Measurements from ENCODE around the gene SH3BP5.

The SH3BP5 gene

GRCh38 chr3:15341030-15341726 lies 8.8 kb upstream of the SH3BP5 start:
- Histone ChIP-seq H3K9ac (ENCODE audit: low read depth, low read length) (no peak overlapping the region), H3K36me3 (ENCODE audit: insufficient read depth, low read length) (no peaks in the 10 kb centered on the region), H3K4me1 (ENCODE audit: insufficient read depth, low read length) (no peaks in the 10 kb centered on the region), H3K9me3 (ENCODE audit: control insufficient read depth, insufficient read depth, low read length) (no peaks in the 10 kb centered on the region)

- no peaks in the 10 kb centered on the region for H3K36me3 ChIP-seq (ENCODE audit: insufficient read depth, low read length)
- no peak overlapping the region for H3K9ac ChIP-seq (ENCODE audit: low read depth, low read length)
- H3K4me1 ChIP-seq (ENCODE audit: insufficient read depth, low read length) = no peaks in the 10 kb centered on the region
- H3K9me3 ChIP-seq (ENCODE audit: control insufficient read depth, insufficient read depth, low read length) = no peaks in the 10 kb centered on the region
Observed at GRCh38 chr3:15339786-15340215, 7.4 kb upstream of the SH3BP5 start.

- no peaks in the 10 kb centered on the region for H3K9me3 ChIP-seq (ENCODE audit: control insufficient read depth, insufficient read depth, low read length)
- no peaks in the 10 kb centered on the region for H3K4me1 ChIP-seq (ENCODE audit: insufficient read depth, low read length)
- H3K36me3 ChIP-seq (ENCODE audit: insufficient read depth, low read length) = no peaks in the 10 kb centered on the region
- H3K9ac ChIP-seq (ENCODE audit: low read depth, low read length) = no peak overlapping the region
Observed at GRCh38 chr3:15339001-15339400, 6.6 kb upstream of the SH3BP5 start.

- Histone ChIP-seq H3K9me3 (ENCODE audit: control insufficient read depth, insufficient read depth, low read length) (no peaks in the 10 kb centered on the region), H3K36me3 (ENCODE audit: insufficient read depth, low read length) (no peaks in the 10 kb centered on the region), H3K4me1 (ENCODE audit: insufficient read depth, low read length) (no peaks in the 10 kb centered on the region; the same call in 1 of the 2 replicates), H3K9ac (ENCODE audit: low read depth, low read length) (no peak overlapping the region)
Observed at GRCh38 chr3:15337963-15338362, 5.6 kb upstream of the SH3BP5 start.

- no peak overlapping the region for H3K9ac ChIP-seq (ENCODE audit: low read depth, low read length)
- H3K9me3 ChIP-seq (ENCODE audit: control insufficient read depth, insufficient read depth, low read length) = no peaks in the 10 kb centered on the region
- H3K36me3 ChIP-seq (ENCODE audit: insufficient read depth, low read length) = no peaks in the 10 kb centered on the region
- H3K4me1 ChIP-seq (ENCODE audit: insufficient read depth, low read length) = peaks cover 3% of the 10 kb centered on the region; the same call in 1 of the 2 replicates
Observed at GRCh38 chr3:15336057-15336456, 3.7 kb upstream of the SH3BP5 start.

GRCh38 chr3:15333956-15334263 lies 1.5 kb upstream of the SH3BP5 start:
- Histone ChIP-seq H3K36me3 (ENCODE audit: insufficient read depth, low read length) (no peaks in the 10 kb centered on the region), H3K4me1 (ENCODE audit: insufficient read depth, low read length) (peaks cover 15% of the 10 kb centered on the region), H3K9me3 (ENCODE audit: control insufficient read depth, insufficient read depth, low read length) (no peaks in the 10 kb centered on the region), H3K9ac (ENCODE audit: low read depth, low read length) (no peak overlapping the region)

GRCh38 chr3:15333099-15333955 lies 941 bp upstream of the SH3BP5 start:
- Histone ChIP-seq H3K36me3 (ENCODE audit: insufficient read depth, low read length) (no peaks in the 10 kb centered on the region), H3K4me1 (ENCODE audit: insufficient read depth, low read length) (peaks cover 15% of the 10 kb centered on the region), H3K9me3 (ENCODE audit: control insufficient read depth, insufficient read depth, low read length) (no peaks in the 10 kb centered on the region), H3K9ac (ENCODE audit: low read depth, low read length) (peak overlapping the region; percentile 74; the same call in 1 of the 2 replicates)

GRCh38 chr3:15331606-15332404 lies 581 bp downstream of the SH3BP5 start:
- no peaks in the 10 kb centered on the region for H3K36me3 ChIP-seq (ENCODE audit: insufficient read depth, low read length)
- no peaks in the 10 kb centered on the region for H3K9me3 ChIP-seq (ENCODE audit: control insufficient read depth, insufficient read depth, low read length)
- H3K9ac ChIP-seq (ENCODE audit: low read depth, low read length) = peak overlapping the region; percentile 74
- peaks cover 15% of the 10 kb centered on the region for H3K4me1 ChIP-seq (ENCODE audit: insufficient read depth, low read length)

- H3K36me3 ChIP-seq (ENCODE audit: insufficient read depth, low read length) = no peaks in the 10 kb centered on the region
- no peaks in the 10 kb centered on the region for H3K9me3 ChIP-seq (ENCODE audit: control insufficient read depth, insufficient read depth, low read length)
- H3K4me1 ChIP-seq (ENCODE audit: insufficient read depth, low read length) = peaks cover 17% of the 10 kb centered on the region
- H3K9ac ChIP-seq (ENCODE audit: low read depth, low read length) = peak overlapping the region; percentile 74
Observed at GRCh38 chr3:15331072-15331605, 1.2 kb downstream of the SH3BP5 start.

GRCh38 chr3:15330031-15330596 lies 2.3 kb downstream of the SH3BP5 start:
- no peaks in the 10 kb centered on the region for H3K36me3 ChIP-seq (ENCODE audit: insufficient read depth, low read length)
- H3K9ac ChIP-seq (ENCODE audit: low read depth, low read length) = no peak overlapping the region
- no peaks in the 10 kb centered on the region for H3K9me3 ChIP-seq (ENCODE audit: control insufficient read depth, insufficient read depth, low read length)
- H3K4me1 ChIP-seq (ENCODE audit: insufficient read depth, low read length) = peaks cover 21% of the 10 kb centered on the region

GRCh38 chr3:15329046-15330005 lies 3.1 kb downstream of the SH3BP5 start:
- Histone ChIP-seq H3K36me3 (ENCODE audit: insufficient read depth, low read length) (no peaks in the 10 kb centered on the region), H3K4me1 (ENCODE audit: insufficient read depth, low read length) (peaks cover 29% of the 10 kb centered on the region), H3K9ac (ENCODE audit: low read depth, low read length) (no peak overlapping the region), H3K9me3 (ENCODE audit: control insufficient read depth, insufficient read depth, low read length) (no peaks in the 10 kb centered on the region)

GRCh38 chr3:15327941-15328340 lies 4.4 kb downstream of the SH3BP5 start:
- Histone ChIP-seq H3K9ac (ENCODE audit: low read depth, low read length) (no peak overlapping the region), H3K9me3 (ENCODE audit: control insufficient read depth, insufficient read depth, low read length) (no peaks in the 10 kb centered on the region), H3K36me3 (ENCODE audit: insufficient read depth, low read length) (no peaks in the 10 kb centered on the region), H3K4me1 (ENCODE audit: insufficient read depth, low read length) (peaks cover 32% of the 10 kb centered on the region)

- no peaks in the 10 kb centered on the region for H3K36me3 ChIP-seq (ENCODE audit: insufficient read depth, low read length)
- no peak overlapping the region for H3K9ac ChIP-seq (ENCODE audit: low read depth, low read length)
- H3K4me1 ChIP-seq (ENCODE audit: insufficient read depth, low read length) = peaks cover 32% of the 10 kb centered on the region
- H3K9me3 ChIP-seq (ENCODE audit: control insufficient read depth, insufficient read depth, low read length) = no peaks in the 10 kb centered on the region
Observed at GRCh38 chr3:15326673-15327072, 5.7 kb downstream of the SH3BP5 start.
